GM21381 (cell line): ENCODE results near the gene HOXD8.

Experiments
- ATAC-seq: cut with Tn5 transposase; IDR thresholded peaks from one replicate; pipeline ENCODE4 v1.9.1; 2021; ENCODE audit warnings: mild to moderate bottlenecking, moderate library complexity; ENCODE audit not compliant: unreplicated experiment

Gene HOXD8

DNA sequence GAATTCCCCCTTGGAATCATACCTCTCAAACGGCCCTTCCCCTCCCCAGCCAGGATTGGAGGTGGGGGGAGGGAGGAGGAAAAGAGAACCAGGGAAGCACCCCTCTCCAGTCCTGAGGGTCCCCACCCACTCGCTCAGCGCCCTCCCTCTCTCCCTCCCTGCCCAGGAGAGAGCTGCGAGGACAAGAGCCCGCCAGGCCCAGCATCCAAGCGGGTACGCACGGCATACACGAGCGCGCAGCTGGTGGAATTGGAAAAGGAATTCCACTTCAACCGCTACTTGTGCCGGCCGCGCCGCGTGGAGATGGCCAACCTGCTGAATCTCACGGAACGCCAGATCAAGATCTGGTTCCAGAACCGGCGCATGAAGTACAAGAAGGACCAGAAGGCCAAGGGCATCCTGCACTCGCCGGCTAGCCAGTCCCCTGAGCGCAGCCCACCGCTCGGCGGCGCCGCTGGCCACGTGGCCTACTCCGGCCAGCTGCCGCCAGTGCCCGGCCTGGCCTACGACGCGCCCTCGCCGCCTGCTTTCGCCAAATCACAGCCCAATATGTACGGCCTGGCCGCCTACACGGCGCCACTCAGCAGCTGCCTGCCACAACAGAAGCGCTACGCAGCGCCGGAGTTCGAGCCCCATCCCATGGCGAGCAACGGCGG, 42.0 kb downstream of the HOXD8 start:
- no peak for ATAC-seq

DNA sequence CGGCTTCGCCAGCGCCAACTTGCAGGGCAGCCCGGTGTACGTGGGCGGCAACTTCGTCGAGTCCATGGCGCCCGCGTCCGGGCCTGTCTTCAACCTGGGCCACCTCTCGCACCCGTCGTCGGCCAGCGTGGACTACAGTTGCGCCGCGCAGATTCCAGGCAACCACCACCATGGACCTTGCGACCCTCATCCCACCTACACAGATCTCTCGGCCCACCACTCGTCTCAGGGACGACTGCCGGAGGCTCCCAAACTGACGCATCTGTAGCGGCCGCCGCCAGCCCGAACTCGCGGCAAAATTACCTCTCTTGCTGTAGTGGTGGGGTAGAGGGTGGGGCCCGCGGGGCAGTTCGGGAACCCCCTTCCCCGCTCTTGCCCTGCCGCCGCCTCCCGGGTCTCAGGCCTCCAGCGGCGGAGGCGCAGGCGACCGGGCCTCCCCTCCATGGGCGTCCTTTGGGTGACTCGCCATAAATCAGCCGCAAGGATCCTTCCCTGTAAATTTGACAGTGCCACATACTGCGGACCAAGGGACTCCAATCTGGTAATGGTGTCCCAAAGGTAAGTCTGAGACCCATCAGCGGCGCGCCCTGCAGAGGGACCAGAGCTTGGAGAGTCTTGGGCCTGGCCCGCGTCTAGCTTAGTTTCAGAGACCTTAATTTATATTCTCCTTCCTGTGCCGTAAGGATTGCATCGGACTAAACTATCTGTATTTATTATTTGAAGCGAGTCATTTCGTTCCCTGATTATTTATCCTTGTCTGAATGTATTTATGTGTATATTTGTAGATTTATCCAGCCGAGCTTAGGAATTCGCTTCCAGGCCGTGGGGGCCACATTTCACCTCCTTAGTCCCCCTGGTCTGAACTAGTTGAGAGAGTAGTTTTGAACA, 42.7 kb downstream of the HOXD8 start:
- no peak for ATAC-seq

DNA sequence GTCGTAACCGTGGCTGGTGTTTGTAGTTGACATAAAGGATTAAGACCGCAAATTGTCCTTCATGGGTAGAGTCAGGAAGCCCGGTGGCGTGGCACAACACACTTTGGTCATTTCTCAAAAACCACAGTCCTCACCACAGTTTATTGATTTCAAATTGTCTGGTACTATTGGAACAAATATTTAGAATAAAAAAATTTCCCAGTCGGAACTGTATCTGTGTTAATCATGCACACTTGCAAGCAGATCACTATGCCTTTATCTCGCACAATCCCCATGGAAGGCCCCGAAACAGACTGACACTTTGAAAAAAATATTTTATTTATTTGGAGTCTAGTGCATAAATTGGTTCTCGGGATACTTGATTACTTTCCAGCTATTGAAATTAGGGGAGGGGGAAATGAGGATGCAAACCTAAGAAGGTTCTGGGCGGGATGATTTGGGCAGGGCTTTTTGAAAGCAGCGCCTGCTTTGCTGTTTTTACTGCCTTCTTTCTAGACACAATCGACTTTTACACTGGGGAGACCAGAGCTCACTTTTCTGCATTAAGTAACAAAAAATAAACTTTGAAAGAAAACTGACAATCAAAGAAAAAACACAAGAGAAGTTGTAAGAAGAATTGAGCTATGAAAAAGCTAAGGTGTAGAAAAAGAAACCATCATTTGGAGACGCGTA, 43.5 kb downstream of the HOXD8 start:
- no peak for ATAC-seq

DNA sequence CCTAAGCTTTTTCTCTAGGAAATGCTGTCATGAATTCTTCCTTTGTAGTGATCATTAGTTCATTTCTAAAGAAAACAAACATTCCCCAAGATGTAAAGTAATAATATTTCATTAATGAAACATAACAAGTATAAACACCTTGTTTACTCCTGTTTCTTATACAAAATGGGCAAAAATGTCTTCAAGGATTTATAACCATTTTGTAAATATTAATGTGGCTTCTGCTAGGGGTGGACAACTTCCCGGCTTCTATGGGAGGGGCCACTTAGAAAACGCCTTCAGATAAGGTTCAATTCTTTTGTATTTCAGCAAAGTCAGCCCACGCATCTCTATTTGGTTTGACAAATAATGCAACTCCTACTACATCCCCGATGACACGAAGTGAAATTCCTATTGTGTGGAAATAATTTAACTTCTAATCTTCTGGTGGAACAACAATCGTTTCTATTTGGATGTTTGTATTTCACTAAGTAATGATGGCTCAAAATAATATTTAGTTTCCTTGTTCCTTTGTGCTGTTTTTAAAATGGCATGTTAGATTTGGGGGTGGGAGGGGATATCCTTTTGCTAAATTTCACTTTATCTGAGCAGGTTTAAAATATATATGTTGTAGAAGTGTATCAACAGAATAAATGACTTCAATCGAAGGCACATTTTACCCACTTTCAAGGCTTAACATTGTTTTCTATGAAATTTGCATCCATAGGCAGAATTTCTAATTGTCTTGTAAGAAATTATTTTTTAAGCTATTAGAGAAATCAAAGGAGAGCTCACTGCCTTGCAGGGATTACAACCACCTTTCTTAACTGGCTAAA, 44.3 kb downstream of the HOXD8 start:
- no peak for ATAC-seq

DNA sequence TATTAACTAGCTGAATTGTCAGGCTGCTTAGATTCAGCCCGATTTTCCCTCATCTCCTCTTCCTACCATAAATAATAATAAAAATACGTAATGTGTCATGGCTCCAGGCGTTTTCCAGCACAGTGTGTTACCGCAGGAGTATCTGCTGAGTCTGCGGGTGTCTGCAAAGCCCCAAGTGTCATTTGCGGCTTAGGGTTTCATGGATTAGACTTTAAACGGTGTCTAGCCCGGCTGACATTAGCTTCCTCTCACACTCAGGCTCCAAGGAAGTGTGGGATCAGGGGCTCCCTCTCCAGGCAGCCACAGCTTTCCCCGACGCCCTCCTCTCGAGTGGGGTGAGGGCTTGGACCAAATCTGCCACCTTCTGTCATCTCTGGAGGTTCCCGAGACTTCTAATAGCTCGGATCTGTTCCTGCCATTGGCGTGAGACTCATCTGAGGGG, 44.9 kb downstream of the HOXD8 start:
- no peak for ATAC-seq

DNA sequence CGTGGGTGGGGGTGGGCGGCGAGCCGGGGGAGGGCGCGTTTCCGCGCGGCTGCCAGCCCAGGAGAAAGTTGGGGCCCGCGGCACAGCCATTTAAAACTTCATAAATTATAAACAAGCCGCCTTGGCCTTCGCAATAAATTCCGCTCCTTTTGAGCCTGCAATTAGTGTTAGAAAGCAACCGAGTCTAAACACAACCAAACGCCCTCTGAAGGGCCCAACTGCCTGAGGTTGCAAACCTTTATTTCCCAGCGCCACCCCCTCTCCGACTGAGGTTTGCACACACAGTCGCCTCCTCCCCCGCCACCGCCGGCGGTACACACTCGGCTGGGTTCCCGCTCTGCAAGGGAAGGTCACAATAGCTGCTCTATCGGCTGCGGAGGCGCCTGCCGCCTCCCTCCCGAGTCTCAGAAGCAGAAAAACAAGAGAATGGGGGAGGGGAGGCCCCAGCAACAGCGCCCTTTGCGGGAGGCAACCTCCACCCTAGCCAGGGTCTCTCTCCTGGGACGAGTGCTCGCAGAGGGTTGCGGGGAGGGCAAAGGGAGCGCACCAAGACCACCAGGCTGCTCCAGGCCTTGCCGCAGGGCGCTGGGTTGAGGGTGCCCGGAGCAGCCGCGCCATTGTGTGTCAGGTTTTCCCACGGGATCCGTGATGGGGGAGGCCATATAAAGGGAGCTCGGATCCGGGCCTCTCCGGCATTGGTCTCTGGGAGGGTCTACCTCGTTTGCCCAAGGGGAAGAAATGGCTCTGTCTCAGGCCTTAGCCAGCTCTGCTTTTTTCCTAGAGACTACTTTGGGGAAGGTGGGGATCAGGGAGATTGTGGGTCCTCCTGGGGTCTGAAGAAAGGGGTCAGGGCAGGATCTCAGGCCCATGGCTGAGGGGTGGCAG, 45.6 kb downstream of the HOXD8 start:
- no peak for ATAC-seq

DNA sequence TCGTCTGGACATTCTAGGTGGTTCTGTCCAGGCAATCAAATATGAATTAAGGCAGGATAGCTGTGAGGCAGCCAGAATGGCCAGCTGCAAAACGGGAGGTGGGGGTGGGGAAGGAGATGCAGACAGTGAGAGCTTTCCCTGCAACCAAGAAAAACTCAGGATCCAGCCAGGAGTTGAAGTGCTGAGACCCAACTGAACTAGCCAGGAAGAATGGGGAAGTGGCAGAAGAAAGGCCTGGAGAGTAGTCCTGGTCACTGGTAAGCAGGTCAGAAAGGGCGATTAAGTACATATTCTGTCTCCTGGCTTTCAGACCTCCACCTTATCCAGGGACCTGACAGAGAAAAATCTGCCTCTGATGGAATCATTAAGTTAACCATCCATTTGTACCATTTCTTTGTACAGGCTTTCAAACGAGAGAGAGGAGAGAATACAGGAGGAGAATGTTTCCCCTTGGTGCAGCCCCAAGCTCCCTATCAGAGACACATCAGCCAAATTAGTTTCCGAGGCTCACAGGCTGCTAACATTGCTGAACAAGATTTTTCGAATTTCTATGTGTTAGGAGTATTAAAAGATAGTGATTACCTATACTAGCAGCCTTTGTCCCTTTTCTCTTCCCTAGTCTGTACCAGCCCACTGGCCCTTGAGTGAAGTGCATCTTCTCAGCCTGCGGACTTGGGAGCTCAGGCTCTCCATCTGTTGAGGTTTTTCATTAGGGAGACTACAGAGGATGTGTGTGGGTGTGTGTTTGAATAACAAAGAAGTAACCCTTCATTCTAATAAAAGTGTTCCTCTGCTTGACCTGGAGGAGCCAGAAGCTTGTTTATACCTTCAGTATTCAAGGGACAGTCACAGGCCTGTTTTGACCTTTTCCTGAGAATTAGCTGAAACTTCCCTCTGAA, 46.5 kb downstream of the HOXD8 start:
- no peak for ATAC-seq

DNA sequence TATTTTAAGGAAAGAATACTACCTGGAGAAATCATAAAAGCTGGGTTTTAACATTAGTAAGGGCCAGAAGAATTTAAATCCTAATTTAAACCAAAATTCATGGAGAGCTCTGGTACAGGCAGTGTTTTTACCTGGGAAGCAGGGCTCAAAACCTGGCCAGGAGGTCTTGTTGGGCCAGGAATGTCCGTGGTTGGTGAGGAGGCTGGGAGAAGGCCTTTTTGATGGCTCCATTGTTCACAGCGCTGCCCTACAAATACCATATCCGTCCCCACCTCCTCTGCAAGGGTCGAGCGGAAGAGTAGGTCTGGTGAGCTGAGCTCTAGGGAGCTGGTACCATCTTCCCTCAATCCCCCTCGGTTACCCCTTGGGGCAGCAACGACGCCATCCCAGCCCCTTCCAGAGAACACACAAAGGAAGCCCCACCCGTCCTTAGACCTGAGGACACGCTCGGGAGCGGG, 48.1 kb downstream of the HOXD8 start:
- no peak for ATAC-seq

DNA sequence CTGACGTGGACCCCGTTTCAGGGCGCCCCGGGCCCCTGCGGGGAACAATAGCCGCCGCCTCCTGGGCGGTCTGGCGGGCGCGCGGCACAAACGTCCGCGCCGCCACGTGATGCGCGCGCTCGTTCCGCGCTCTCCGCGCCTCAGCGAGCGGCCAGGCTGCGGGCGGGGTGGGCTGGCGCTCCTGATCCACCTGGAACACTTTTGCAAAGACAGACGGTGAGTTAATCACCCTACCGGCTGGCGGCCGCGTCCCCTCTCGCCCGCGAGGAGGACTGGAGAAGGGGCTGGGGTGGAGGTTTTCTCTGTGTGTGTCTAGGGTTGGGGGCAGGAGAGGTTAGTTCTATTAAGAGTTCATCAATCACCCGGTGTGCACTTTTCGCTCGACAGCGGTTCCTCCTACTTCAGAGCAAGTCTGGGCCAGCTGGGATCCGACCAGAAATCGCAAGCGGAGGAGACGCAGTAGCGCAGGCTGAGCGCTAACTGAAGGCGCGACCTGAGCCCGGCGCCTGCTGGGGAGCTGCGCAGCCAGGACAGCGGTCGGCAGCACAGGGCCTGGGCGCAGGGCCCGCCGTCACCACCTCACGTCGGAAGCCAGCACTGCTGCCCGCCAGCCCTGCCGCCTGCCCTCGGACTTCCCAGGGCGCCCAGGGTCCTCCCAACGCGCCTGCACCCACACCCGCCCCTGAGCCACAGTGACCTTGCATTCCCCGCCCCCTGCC, 48.7 kb downstream of the HOXD8 start:
- no peak for ATAC-seq

DNA sequence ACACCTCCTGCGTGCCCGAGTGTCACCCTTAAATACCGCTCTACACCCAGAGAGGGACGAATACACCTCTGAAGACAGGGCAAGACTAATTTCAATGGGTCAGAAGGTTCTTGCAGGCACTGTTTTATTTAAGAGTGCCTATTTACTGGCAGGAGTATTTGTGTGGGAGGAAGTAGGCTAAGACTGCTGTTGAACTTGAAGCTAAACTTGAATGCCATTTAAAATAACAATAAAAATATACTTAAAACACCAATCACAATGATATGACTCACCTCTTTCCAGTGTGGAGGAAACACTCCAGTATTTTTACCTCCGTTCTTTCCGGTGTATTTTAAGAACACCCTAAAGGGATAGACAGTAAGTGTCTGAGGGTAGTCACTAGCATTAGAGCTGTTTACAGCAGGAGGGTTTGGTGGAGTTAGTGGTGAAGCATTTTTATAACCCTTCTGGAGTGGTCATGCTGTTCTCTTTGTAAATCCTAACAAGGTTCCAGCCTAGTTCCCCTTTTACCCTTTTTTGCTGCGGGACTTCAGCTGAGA, 49.3 kb downstream of the HOXD8 start:
- no peak for ATAC-seq

DNA sequence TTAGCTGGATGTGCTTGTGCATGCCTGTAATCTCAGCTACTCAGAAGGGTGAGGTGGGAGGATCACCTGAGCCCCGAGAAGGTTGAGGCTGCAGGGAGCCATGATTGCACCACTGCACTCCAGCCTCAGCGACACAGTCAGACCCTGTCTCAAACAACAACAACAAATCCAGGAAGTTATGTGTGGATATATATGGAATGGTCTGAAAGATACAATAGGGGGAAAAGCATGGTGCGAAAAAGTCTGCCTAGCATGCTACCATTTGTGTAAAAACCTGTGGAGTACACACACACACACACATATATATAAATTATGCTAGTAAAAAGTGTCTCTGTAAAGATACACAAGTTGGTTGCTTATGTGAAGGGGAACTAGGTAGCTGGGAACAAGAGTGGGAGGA, 52.0 kb downstream of the HOXD8 start:
- ATAC-seq = no peak
